Panc1 (cell line): Measurements from ENCODE around the gene SPATA1. TPM values are rescaled to one million over a fixed set of nuclear protein-coding genes. Genes with fewer than 3 reads are reported as not detected.

Experiments used
- ATAC-seq: fragments of 200-7000 bp; cut with Tn5 transposase; 2 replicates; pipeline ENCODE4 v1.9.1; 2020; ENCODE audit warnings: mild to moderate bottlenecking, moderate library complexity
- BruUV-seq: library from RNA; stranded (reverse); fragments of 400-500 nt; replicated peaks from 2 replicates; lab custom pipeline; 2021; lab: Mats Ljungman, UMichigan
- CTCF ChIA-PET: fragments of 300-600 bp; sonication (Branson Sonifier 250); formaldehyde crosslinking; loops from one replicate; lab custom pipeline; 2022; ENCODE audit warnings: antibody characterized with exemption; lab: Charles Lee
- POLR2A ChIA-PET: fragments of 300-600 bp; sonication (Branson Sonifier 250); formaldehyde crosslinking; loops from one replicate; lab custom pipeline; 2022; ENCODE audit warnings: antibody characterized with exemption; lab: Charles Lee
- DNase-seq: peaks from one replicate; pipeline ENCODE4 v3.0.0-alpha.2; 2010; ENCODE audit warnings: low read depth, low spot score
- H3K27ac ChIP-seq: 2 replicates; pipeline ENCODE4 v1.5.1; 2011; ENCODE audit warnings: mild to moderate bottlenecking, low read length, inconsistent platforms
- H3K27me3 ChIP-seq: fragments of 200-500 bp; sonication (Bioruptor generic); 2 replicates; pipeline ENCODE4 v1.6.0; 2014; ENCODE audit warnings: low read length, inconsistent platforms; ENCODE audit not compliant: control insufficient read depth, insufficient read depth
- H3K36me3 ChIP-seq: fragments of 200-500 bp; sonication (Bioruptor generic); 2 replicates; pipeline ENCODE4 v1.5.1; 2014; ENCODE audit warnings: inconsistent platforms, mild to moderate bottlenecking, low read length, moderate library complexity; ENCODE audit not compliant: control insufficient read depth, insufficient read depth
- H3K4me1 ChIP-seq: 2 replicates; pipeline ENCODE4 v1.5.1; 2011; ENCODE audit warnings: inconsistent platforms, mild to moderate bottlenecking, low read length, moderate library complexity; ENCODE audit not compliant: control insufficient read depth, insufficient read depth
- H3K4me3 ChIP-seq, 2 experiments: 2 replicates each; pipeline ENCODE4 v1.5.1; 2011 to 2012; ENCODE audit warnings: low read depth in 2 of 2, low read length in 2 of 2, mild to moderate bottlenecking in 2 of 2, inconsistent platforms in 1 of 2, moderate library complexity in 1 of 2
- H3K9me3 ChIP-seq: fragments of 200-500 bp; sonication (Bioruptor generic); 2 replicates; pipeline ENCODE4 v1.5.1; 2014; ENCODE audit warnings: low read depth, mild to moderate bottlenecking, inconsistent platforms, low read length, moderate library complexity; ENCODE audit not compliant: control insufficient read depth, insufficient read depth
- POLR2AphosphoS5 ChIP-seq: IDR thresholded peaks from 2 replicates; pipeline ENCODE4 v1.6.1; 2012; ENCODE audit warnings: mild to moderate bottlenecking, low read depth, low read length, moderate library complexity
- REST ChIP-seq, 2 experiments: IDR thresholded peaks; 2 replicates each; pipeline ENCODE4 v1.6.1; 2011 to 2012; ENCODE audit warnings: low read depth in 2 of 2, control low read depth in 1 of 2, low read length in 1 of 2, mild to moderate bottlenecking in 1 of 2, moderate library complexity in 1 of 2; ENCODE audit not compliant: insufficient read depth in 1 of 2
- SIN3A ChIP-seq: IDR thresholded peaks from 2 replicates; pipeline ENCODE4 v1.6.1; 2012; ENCODE audit warnings: low read depth, mild to moderate bottlenecking, low read length, moderate library complexity, borderline replicate concordance; ENCODE audit not compliant: insufficient read depth
- TCF7L2 ChIP-seq: IDR thresholded peaks from 2 replicates; pipeline ENCODE4 v1.6.1; 2011; ENCODE audit warnings: mild to moderate bottlenecking, low read depth, low read length, inconsistent platforms
- in situ Hi-C: cut with HindIII; loops from 2 replicates; pipeline ENCODE4 v1.10.0; 2016; ENCODE audit warnings: low sequenced_read_pairs, low pct_unique_long_range_greater_than_20kb
- intact Hi-C: fragments of 100-400 bp; cut with micrococcal nuclease; formaldehyde crosslinking; loops from one replicate; pipeline ENCODE4 v1.10.0; 2022; ENCODE audit not compliant: unreplicated experiment
- total RNA-seq: library from RNA; stranded (reverse); gene quantifications from one replicate; pipeline ENCODE4 v1.2.1, GENCODE V29; 2021; ENCODE audit not compliant: unreplicated experiment
- TF ChIP-seq, protein P1 (sequence below): fragments of 450-650 bp; IDR thresholded peaks from 2 replicates; pipeline ENCODE4 v1.5.1; 2017; ENCODE audit warnings: mild to moderate bottlenecking

SPATA1 gene
- total RNA-seq, 1 experiment from 2014 or later: 5.0 TPM

DNA sequence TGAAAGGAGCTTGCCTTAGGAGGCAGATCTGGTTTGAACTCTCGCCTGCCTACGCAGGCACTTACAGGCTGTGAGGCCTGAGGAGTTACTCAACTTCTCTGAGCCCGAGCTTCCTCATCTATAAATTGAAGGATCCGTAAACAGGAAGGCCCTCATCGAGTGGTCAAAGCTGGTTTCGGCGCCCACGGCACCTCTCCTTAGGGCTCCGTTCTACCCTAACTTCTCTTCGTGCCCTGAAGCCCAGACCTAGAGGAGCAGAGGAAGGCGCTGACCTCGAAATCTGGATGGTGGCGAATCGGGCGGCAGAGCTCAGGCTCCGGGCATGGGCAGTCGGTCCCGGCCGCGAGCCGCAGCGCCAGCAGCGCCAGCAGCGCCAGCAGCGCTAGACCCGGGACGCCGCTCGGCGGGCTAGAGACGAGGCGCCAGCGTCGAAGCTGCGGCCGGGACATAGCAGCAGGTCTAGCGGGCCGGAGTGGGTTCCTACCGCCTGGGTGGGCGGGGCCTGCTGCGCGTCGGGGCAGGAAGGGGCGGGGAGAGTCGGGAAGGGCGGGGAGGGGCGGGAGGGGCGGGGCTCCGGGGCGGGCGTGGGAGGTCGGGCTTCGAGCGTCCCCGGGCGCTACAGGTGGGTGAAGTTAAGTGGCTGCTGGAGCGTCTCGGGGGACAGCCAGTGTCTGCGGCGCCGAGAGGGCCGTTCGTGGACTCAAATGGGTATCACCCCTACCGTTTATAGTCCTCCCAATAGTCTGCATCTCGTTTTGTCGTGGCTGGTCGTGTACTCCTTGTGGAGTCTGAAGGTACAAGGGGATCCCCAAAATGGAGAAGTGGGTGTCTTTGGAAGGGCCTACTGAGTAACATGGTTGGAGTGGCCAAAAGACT lies 68.0 kb downstream of the SPATA1 start, which contains the start of gene CTBS:
CTBS (minus strand) TSS at position 474 of the 876 bp plus-strand sequence; CDS start at position 449, 25 bp downstream.
- TF ChIP-seq SIN3A (peak; percentile 89; the same call in 1 of the 2 replicates), POLR2AphosphoS5 (peak; percentile 95), TCF7L2 (no peak), REST (IDR thresholded peaks at IDR 0.05; ENCODE audit: insufficient read depth in 1 of 2, low read depth in 2 of 2, low read length in 1 of 2) (0 out of 4 replicates have a peak, but pooled peaks of 1 of the 2 experiments have one; percentile 7)
- TF ChIP-seq, protein P1, sequence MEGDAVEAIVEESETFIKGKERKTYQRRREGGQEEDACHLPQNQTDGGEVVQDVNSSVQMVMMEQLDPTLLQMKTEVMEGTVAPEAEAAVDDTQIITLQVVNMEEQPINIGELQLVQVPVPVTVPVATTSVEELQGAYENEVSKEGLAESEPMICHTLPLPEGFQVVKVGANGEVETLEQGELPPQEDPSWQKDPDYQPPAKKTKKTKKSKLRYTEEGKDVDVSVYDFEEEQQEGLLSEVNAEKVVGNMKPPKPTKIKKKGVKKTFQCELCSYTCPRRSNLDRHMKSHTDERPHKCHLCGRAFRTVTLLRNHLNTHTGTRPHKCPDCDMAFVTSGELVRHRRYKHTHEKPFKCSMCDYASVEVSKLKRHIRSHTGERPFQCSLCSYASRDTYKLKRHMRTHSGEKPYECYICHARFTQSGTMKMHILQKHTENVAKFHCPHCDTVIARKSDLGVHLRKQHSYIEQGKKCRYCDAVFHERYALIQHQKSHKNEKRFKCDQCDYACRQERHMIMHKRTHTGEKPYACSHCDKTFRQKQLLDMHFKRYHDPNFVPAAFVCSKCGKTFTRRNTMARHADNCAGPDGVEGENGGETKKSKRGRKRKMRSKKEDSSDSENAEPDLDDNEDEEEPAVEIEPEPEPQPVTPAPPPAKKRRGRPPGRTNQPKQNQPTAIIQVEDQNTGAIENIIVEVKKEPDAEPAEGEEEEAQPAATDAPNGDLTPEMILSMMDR: no peak
- CTCF ChIA-PET: interaction anchor here (0.6 to 1.0 kb wide), 5 partner anchors 12 to 70 kb away, joined by 3 to 4 read pairs (median 4); no protein-coding TSS in a partner anchor
- BruUV-seq: no TSS peak
- H3K36me3 ChIP-seq: 0 out of 2 replicates have a peak, but pooled peaks cover under 1% of the 10 kb centered on the region
- peak within 1 kb of the TSS; percentile 66 to 81 for H3K4me3 ChIP-seq
- intact Hi-C loops: loop anchor here (2.0 kb wide), 1 partner anchor 67 kb away; the partner anchor contains the start of genes GNG5 and SPATA1
- no peaks in the 10 kb centered on the region for H3K27me3 ChIP-seq
- DNase-seq (peak; percentile 74), ATAC-seq (peak; percentile 97)
- H3K27ac ChIP-seq: peak within 1 kb of the TSS; percentile 98
- POLR2A ChIA-PET: interaction anchor here (0.7 to 2.1 kb wide), 8 partner anchors 16 to 404 kb away, joined by 3 to 11 read pairs (median 4); partner anchors contain the start of genes GNG5 and SPATA1
- peaks cover 3% of the 10 kb centered on the region; the same call in 1 of the 2 replicates for H3K9me3 ChIP-seq
- peaks cover 33% of the 10 kb centered on the region for H3K4me1 ChIP-seq
- in situ Hi-C loops: no loop called here

- DNase-seq (no peak), ATAC-seq (no peak)
- no peaks in the 10 kb centered on the region for H3K27me3 ChIP-seq
- ChIA-PET POLR2A (interaction anchor here (0.9 to 1.0 kb wide), 2 partner anchors 65 to 69 kb away, joined by 3 read pairs; partner anchors contain the start of genes GNG5 and SPATA1), CTCF (interaction anchor here (0.7 kb wide), 2 partner anchors 30 to 70 kb away, joined by 3 to 4 read pairs; no protein-coding TSS in a partner anchor)
- intact Hi-C loops: no loop called here
- peak overlapping the region; percentile 66 to 81 for H3K4me3 ChIP-seq
- H3K36me3 ChIP-seq: no peaks in the 10 kb centered on the region
- TSS peak; percentile 93 for BruUV-seq
- TF ChIP-seq SIN3A (no peak), REST (IDR thresholded peaks at IDR 0.05; ENCODE audit: insufficient read depth in 1 of 2, low read depth in 2 of 2, low read length in 1 of 2) (no peak), POLR2AphosphoS5 (no peak)
- TF ChIP-seq, protein P1: no peak
- in situ Hi-C loops: no loop called here
- peaks cover 3% of the 10 kb centered on the region; the same call in 1 of the 2 replicates for H3K9me3 ChIP-seq
- H3K4me1 ChIP-seq: peaks cover 33% of the 10 kb centered on the region
- peak overlapping the region; percentile 91 for H3K27ac ChIP-seq
Measured at GRCh38 chr1:84574936-84575335, 68.8 kb downstream of the SPATA1 start.
